Adrenal gland (tissue), 5 donors: ENCODE data around the gene OR6X1.

Experiments used
- POLR2A ChIP-seq, 2 donors: fragments of 450-650 bp; IDR thresholded peaks; one replicate each; pipeline ENCODE4 v1.6.1; 2017; ENCODE audit warnings: antibody characterized with exemption in 2 of 2, mild to moderate bottlenecking in 2 of 2, moderate library complexity in 1 of 2
- TF ChIP-seq, protein P1 (sequence below), 6 experiments: fragments of 450-650 bp in 4 of 6; fragments of 200-600 bp in 2 of 6; sonication (generic) in 1 of 6; IDR thresholded peaks; 1 replicate in 5 of 6; 2 replicates in 1 of 6; pipeline versions ENCODE4 v1.5.1 to v1.8.0; 2016 to 2021; ENCODE audit warnings: antibody characterized with exemption in 6 of 6, mild to moderate bottlenecking in 2 of 6, moderate library complexity in 1 of 6
- donor health status: DM: no; HTN: no; CAD: no.

DNA sequence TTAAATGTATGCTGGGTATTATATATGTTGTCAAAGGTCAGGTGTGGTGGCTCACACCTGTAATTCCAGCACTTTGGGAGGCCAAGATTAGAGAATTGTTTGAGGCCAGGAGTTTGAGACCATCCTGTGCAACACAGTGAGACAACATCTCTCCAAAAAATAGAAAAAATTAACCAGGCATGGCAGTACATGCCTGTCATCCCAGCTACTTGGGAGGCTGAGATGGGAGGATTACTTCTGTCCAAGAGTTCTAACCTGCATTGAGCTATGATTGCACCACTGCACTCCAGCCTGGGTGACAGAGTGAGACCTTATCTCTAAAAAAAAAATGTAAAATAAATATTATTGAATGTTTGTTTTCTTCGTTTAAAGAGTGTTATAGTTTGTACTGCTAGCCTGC is 11.3 kb upstream of the OR6X1 start:
- TF ChIP-seq, protein P1, sequence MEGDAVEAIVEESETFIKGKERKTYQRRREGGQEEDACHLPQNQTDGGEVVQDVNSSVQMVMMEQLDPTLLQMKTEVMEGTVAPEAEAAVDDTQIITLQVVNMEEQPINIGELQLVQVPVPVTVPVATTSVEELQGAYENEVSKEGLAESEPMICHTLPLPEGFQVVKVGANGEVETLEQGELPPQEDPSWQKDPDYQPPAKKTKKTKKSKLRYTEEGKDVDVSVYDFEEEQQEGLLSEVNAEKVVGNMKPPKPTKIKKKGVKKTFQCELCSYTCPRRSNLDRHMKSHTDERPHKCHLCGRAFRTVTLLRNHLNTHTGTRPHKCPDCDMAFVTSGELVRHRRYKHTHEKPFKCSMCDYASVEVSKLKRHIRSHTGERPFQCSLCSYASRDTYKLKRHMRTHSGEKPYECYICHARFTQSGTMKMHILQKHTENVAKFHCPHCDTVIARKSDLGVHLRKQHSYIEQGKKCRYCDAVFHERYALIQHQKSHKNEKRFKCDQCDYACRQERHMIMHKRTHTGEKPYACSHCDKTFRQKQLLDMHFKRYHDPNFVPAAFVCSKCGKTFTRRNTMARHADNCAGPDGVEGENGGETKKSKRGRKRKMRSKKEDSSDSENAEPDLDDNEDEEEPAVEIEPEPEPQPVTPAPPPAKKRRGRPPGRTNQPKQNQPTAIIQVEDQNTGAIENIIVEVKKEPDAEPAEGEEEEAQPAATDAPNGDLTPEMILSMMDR (IDR thresholded peaks at IDR 0.05), result no peak
- TF ChIP-seq POLR2A (IDR thresholded peaks at IDR 0.05), result no peak
